Prostate gland (tissue), 2 donors: ENCODE results near the gene LMF2. TPM values are rescaled to one million over a fixed set of nuclear protein-coding genes. Genes with fewer than 3 reads are reported as not detected.

Experiments
- DNase-seq: peaks from one replicate; pipeline ENCODE4 v3.0.0-alpha.2; 2019; ENCODE audit warnings: low spot score
- H3K27ac ChIP-seq, 2 donors: fragments of 200-600 bp; sonication (generic); 2 replicates each; pipeline ENCODE4 v1.5.1; 2017 to 2019
- H3K27me3 ChIP-seq: fragments of 200-600 bp; sonication (generic); replicated peaks from 2 replicates; pipeline ENCODE4 v1.5.1; 2019; ENCODE audit not compliant: insufficient read depth
- H3K36me3 ChIP-seq, 2 donors: fragments of 200-600 bp; sonication (generic); 1 replicate in 1 of 2; 2 replicates in 1 of 2; pipeline versions ENCODE4 v1.5.1 to v1.8.1; 2017 to 2019
- H3K4me1 ChIP-seq: fragments of 200-600 bp; sonication (generic); replicated peaks from 2 replicates; pipeline ENCODE4 v1.5.1; 2019
- H3K4me3 ChIP-seq, 2 donors: fragments of 200-600 bp; sonication (generic); 2 replicates each; pipeline ENCODE4 v1.5.1; 2017 to 2019
- H3K9me3 ChIP-seq: fragments of 200-600 bp; sonication (generic); 2 replicates; pipeline ENCODE4 v1.5.1; 2017
- CTCF ChIP-seq, 4 experiments: fragments of 200-600 bp in 2 of 4; fragments of 450-650 bp in 2 of 4; sonication (generic) in 2 of 4; IDR thresholded peaks; 1 replicate in 3 of 4; 2 replicates in 1 of 4; pipeline ENCODE4 v1.5.1; 2016 to 2019; ENCODE audit warnings: antibody characterized with exemption in 4 of 4, mild to moderate bottlenecking in 2 of 4, moderate library complexity in 2 of 4
- POLR2A ChIP-seq: fragments of 450-650 bp; IDR thresholded peaks from one replicate; pipeline ENCODE4 v1.6.1; 2016; ENCODE audit warnings: antibody characterized with exemption, mild to moderate bottlenecking
- POLR2AphosphoS5 ChIP-seq: sonication (generic); formaldehyde crosslinking; IDR thresholded peaks from one replicate; pipeline ENCODE4 v1.6.1; 2017; ENCODE audit warnings: antibody characterized with exemption
- WGBS: methylation state at CpG from one replicate; pipeline ENCODE4 v1.1.5; 2018; 5-methylcytosine and 5-hydroxymethylcytosine counted together
- intact Hi-C: fragments of 100-400 bp; cut with DNase I; formaldehyde crosslinking; loops from one replicate; pipeline ENCODE4 v1.14.2; 2022
- total RNA-seq, 2 donors: library from RNA; depleted of rRNA; stranded (reverse); fragments of >200 nt; gene quantifications; one replicate each; pipeline ENCODE4 v1.1.0, GENCODE V29; 2016

The LMF2 gene
- total RNA-seq, 2 donors from 2014 or later, result 76.6 to 94.3 TPM

GRCh38 chr22:50548921-50549790 lies 41.7 kb upstream of the LMF2 start:
- 69% methylated on average over 60 of the region's 68 CpGs for WGBS
- Histone ChIP-seq H3K36me3 (no peaks in the 10 kb centered on the region), H3K27ac (no peak overlapping the region), H3K4me3 (peak overlapping the region in 1 of 2 donors; percentile 5), H3K27me3 (peaks cover 4% of the 10 kb centered on the region), H3K4me1 (no peaks in the 10 kb centered on the region), H3K9me3 (no peaks in the 10 kb centered on the region)
- intact Hi-C loops, result no loop called here
- DNase-seq, result no peak
- TF ChIP-seq CTCF (IDR thresholded peaks at IDR 0.05) (no peak), POLR2AphosphoS5 (no peak), POLR2A (no peak)

- DNase-seq, result no peak
Observed at GRCh38 chr22:50548040-50548920, 40.8 kb upstream of the LMF2 start.

GRCh38 chr22:50547263-50547985 lies 39.9 kb upstream of the LMF2 start:
- H3K27me3 ChIP-seq, result peaks cover 4% of the 10 kb centered on the region
- no peak overlapping the region for H3K27ac ChIP-seq
- H3K4me3 ChIP-seq, result no peak overlapping the region
- H3K36me3 ChIP-seq, result no peaks in the 10 kb centered on the region
- DNase-seq, result no peak
- no peak for TF ChIP-seq CTCF (IDR thresholded peaks at IDR 0.05)
- TF ChIP-seq POLR2AphosphoS5, result no peak
- no peak for TF ChIP-seq POLR2A
- intact Hi-C loops, result no loop called here
- no peaks in the 10 kb centered on the region for H3K9me3 ChIP-seq
- H3K4me1 ChIP-seq, result no peaks in the 10 kb centered on the region
- WGBS, result 45% methylated on average over 35 of the region's 35 CpGs

More at GRCh38 chr22:50548040-50548920, 40.8 kb upstream of the LMF2 start:
- Histone ChIP-seq H3K27me3 (peaks cover 4% of the 10 kb centered on the region), H3K4me1 (no peaks in the 10 kb centered on the region), H3K4me3 (peak overlapping the region in 1 of 2 donors; percentile 5), H3K27ac (no peak overlapping the region), H3K36me3 (no peaks in the 10 kb centered on the region), H3K9me3 (no peaks in the 10 kb centered on the region)
- WGBS, result 11% methylated on average over 53 of the region's 56 CpGs
- intact Hi-C loops, result no loop called here
- TF ChIP-seq CTCF (IDR thresholded peaks at IDR 0.05) (no peak), POLR2A (no peak), POLR2AphosphoS5 (no peak)

- no peak for TF ChIP-seq CTCF (IDR thresholded peaks at IDR 0.05)
- no peak for TF ChIP-seq POLR2AphosphoS5
- TF ChIP-seq POLR2A, result no peak
- Histone ChIP-seq H3K9me3 (no peaks in the 10 kb centered on the region), H3K36me3 (no peaks in the 10 kb centered on the region), H3K4me3 (no peak overlapping the region), H3K27ac (no peak overlapping the region), H3K4me1 (no peaks in the 10 kb centered on the region), H3K27me3 (peaks cover 4% of the 10 kb centered on the region)
- 65% methylated on average over 48 of the region's 78 CpGs for WGBS
- intact Hi-C loops, result no loop called here
- no peak for DNase-seq
Observed at GRCh38 chr22:50546326-50547262, 39.1 kb upstream of the LMF2 start.
